DMS153 treated with DMSO at 0.1 percent for 48 hours (cell line): ENCODE data around the gene HDAC1.

Experiments used
- DNase-seq: peaks from one replicate; lab custom pipeline; 2025; ENCODE audit not compliant: unreplicated experiment; lab: John Stamatoyannopoulos, UW

The HDAC1 gene

DNA sequence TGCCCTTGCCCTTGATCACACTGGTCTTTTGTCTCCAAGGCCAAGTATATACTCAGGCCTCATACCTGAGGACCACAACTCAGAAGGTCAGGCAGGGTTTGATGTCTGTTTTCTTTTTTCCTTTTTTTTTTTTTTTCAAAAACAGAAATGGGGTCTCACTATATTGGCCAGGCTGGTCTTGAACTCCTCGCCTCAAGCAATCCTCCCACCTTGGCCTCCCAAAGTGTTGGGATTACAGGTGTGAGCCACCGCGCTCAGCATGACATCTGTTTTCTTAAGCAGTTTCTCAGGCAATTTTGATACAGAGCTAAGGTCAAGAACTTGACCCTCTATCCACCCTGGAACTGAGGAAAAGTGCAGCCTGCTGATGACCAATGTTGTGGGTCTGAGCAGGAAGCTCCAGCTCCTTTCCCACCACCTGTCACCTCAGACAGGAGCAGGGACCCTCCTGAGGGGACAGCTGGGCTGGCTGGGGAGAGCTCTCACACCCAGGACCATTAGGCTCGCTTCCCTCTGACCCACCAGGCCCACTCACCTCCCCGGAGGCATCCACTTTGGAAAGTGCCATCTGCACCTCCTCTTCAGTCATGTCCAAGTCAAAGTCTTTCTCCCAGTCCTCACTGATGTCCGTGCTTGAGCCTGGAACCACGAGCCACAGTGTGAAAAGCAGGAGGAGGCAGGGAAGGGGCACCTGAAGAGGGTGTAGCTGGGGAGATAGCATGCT lies 76.2 kb downstream of the HDAC1 start:
- DNase-seq = no peak

DNA sequence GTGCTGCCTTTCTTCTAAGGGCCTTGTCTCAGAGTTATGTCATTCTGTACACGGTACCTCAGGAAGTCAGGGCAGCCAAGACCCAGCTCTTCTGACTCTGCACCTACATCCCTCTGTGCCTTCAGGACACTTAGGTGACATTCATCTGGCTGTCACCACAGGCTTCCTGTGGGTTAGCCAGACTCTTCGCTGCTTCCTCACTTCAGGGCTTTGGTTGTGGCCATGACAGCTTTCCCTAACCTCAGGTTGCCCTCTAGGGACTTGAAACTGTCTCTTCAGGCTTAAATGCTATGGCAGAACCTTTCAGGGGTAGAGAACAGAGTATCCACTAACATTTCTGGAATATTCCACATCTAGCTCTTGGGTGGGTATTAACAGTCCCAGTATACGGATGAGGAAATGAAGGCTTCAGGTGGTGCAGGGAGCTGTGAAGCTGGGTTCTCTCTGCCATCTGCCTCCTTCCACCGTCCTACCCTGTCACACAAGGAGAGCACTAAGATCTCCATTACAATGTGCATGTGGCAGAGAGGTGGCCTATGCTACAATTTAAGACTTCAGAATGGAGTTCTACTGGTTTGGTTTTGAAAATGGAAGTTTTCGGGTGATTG lies 80.4 kb downstream of the HDAC1 start:
- no peak for DNase-seq

DNA sequence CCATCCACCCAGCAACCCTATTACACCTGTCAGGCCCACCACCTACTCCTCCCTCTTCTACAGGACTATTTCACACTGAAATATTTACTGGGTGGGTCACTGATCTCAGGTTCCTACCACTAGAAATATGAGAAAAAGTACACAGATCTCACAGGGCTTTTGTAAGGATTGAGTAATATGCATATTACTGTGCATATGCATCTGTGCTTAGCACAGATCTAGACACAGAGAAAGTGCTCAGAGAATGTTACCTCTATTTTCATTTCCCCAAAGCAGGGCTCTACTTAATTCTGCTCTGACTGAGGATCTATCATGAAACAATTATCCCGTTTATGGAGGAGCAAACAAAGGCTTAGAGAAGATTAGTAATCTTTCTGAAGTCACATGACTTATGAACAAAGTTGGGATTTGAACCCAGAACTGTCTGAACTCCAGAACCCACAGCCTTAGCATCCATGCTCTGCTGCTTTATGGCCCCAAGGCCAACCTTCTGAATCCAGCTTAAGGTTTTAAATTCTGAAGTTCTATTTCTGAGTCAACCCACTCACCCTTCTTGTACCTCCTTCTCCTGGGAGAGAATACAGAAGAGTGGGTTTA lies 82.2 kb downstream of the HDAC1 start:
- DNase-seq = no peak

DNA sequence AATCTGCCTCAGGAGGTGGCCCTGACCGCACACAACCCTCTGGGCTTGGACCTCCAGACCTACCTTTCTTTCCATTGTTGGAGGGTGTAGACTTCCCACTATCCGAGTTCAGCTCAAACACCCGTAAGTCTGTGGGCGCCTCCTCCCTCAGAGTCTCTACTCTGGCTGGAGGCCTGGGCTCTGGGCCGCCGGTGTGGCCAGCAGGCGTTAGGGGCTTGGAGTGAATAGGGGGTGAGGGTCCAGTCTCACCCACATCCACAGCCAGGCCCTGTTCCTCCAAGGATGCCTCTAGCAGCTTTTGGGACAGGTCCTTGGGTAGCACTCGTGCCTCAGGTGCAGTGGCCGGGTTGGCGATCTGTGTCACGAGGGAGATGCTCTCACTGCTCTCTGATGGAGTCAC lies 84.3 kb downstream of the HDAC1 start:
- DNase-seq = no peak

DNA sequence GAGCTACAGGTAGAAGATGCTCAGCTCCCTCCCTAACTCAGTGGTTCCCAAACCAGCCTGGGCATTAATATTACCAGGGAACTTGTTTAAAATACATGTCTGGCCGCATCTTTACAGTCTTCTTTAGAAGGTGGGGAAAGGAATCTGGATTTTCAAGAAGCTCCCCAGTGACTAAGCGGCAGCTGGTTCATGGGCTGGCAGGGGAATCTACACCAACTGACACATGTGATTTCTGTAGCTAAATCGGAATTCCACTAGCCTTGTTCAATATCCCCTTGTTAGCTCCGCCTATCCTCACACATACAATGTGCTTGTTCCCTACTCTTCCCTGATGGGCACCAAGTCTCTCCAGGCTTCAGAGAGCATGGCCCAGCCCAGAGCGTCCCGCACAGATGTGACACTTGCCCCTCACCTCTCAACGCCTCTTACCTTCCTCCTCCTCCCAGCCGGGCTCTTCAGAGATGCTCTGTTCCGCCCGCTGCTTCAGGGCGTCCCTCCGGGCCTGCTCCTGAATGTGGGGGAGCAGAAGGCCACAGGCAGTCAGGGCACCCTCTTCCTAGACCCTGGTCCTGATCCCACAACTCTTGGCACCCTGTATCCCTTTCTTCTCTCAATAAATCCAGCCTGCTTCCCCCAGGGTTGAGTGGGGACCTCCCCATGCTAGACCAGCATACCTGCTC lies 85.8 kb downstream of the HDAC1 start:
- no peak for DNase-seq

DNA sequence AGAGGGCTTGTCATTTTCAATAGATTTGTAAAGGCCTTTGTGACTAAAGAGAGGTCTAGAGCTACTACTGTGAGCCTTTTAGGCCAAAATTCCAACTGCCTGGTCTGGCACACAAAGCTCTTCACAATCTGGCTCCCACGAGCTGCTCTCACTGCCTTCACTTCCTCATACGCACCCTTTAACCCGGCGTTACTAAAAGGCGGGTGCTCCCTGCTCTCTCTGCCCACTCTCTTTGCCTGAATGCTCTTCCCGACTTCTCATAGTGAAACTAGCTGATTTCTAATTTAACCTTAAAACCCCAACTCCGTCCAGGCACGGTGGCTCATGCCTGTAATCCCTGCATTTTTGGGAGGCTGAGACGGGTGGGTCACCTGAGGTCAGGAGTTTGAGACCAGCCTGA lies 88.2 kb downstream of the HDAC1 start:
- DNase-seq = no peak
